Measurements from ENCODE around the gene RNF133.

RNF133 gene

DNA sequence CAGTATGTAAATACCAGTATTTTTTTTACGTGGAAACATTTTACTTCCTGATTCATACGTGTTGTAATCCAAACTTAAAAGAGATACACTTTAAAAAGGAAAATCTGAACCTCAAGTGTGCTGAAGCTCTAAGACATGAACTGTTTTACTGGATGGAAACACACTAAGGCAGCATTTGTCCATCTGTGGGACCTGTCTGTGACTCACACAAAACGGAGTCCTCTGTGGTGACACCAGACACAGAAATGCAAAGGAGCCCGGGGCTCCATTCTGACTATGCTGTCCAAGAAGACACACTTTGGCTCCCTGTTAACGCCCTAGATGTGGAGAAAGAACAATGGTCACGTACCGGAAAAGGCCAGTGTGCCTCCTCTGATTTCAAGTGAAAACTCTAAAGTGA is 23.9 kb downstream of the RNF133 start:
- TF ChIP-seq, protein P1, sequence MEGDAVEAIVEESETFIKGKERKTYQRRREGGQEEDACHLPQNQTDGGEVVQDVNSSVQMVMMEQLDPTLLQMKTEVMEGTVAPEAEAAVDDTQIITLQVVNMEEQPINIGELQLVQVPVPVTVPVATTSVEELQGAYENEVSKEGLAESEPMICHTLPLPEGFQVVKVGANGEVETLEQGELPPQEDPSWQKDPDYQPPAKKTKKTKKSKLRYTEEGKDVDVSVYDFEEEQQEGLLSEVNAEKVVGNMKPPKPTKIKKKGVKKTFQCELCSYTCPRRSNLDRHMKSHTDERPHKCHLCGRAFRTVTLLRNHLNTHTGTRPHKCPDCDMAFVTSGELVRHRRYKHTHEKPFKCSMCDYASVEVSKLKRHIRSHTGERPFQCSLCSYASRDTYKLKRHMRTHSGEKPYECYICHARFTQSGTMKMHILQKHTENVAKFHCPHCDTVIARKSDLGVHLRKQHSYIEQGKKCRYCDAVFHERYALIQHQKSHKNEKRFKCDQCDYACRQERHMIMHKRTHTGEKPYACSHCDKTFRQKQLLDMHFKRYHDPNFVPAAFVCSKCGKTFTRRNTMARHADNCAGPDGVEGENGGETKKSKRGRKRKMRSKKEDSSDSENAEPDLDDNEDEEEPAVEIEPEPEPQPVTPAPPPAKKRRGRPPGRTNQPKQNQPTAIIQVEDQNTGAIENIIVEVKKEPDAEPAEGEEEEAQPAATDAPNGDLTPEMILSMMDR (IDR thresholded peaks at IDR 0.05; ENCODE audit: control extremely low read depth, extremely low read depth, low read depth, missing control alignments), result no peak
- POLR2A ChIA-PET, result no interaction called here
- no peak for DNase-seq (ENCODE audit: extremely low spot score)
- CTCF ChIA-PET, result no interaction called here

DNA sequence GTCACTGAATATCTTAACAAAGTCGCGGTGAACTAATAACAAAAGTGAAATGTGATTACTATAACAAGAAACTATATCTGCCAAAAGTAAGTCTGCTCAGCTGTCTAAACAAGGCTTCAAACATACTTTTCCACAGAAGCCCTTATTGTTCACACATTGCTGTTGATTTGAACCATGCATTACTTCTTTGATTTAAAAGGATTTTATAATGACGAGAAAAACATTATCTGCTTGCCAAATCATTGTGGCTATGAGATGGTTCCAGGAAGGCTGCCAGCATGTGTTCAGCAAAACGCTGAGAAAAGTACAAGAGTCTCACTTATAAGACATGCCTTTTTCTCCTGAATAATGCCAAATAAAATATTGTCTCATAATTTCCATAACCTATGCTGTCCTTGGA is 24.4 kb downstream of the RNF133 start:
- CTCF ChIA-PET, result no interaction called here
- TF ChIP-seq, protein P1 (IDR thresholded peaks at IDR 0.05; ENCODE audit: control extremely low read depth, extremely low read depth, low read depth, missing control alignments), result no peak
- POLR2A ChIA-PET, result no interaction called here
- DNase-seq (ENCODE audit: extremely low spot score), result no peak

- CTCF ChIA-PET, result no interaction called here
- DNase-seq (ENCODE audit: extremely low spot score), result no peak
- TF ChIP-seq, protein P1 (IDR thresholded peaks at IDR 0.05; ENCODE audit: control extremely low read depth, extremely low read depth, low read depth, missing control alignments), result no peak
- POLR2A ChIA-PET, result no interaction called here
Measured at GRCh38 chr7:122673951-122674350, 25.0 kb downstream of the RNF133 start.

DNA sequence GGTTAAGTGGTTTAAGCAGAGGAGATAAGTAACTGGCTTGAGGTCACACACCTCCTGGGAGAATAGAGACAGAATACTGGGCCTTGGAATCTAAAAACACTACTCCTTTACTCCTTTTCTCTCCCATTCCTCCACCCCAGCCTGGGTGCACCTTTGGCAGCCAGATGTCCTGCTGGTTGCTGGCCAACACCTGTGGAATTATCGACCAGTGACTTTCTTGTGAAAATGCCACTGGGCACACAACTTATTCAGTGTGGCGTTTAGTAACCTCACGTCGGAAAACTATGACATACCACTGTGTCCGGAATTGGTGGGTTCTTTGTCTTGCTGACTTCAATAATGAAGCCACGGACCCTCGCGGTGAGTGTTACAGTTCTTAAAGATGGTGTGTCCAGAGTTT is 26.4 kb downstream of the RNF133 start:
- TF ChIP-seq, protein P1 (IDR thresholded peaks at IDR 0.05; ENCODE audit: control extremely low read depth, extremely low read depth, low read depth, missing control alignments), result no peak
- no peak for DNase-seq (ENCODE audit: extremely low spot score)
- CTCF ChIA-PET, result no interaction called here
- POLR2A ChIA-PET, result no interaction called here

GRCh38 chr7:122663733-122664132 is 35.2 kb downstream of the RNF133 start:
- ChIA-PET CTCF (interaction anchor here (1.9 kb wide), 2 partner anchors 10 to 13 kb away, joined by 4 to 6 read pairs; no protein-coding TSS in a partner anchor), POLR2A (no interaction called here)
- no peak for DNase-seq (ENCODE audit: extremely low spot score)
- TF ChIP-seq, protein P1 (IDR thresholded peaks at IDR 0.05; ENCODE audit: control extremely low read depth, extremely low read depth, low read depth, missing control alignments), result no peak

DNA sequence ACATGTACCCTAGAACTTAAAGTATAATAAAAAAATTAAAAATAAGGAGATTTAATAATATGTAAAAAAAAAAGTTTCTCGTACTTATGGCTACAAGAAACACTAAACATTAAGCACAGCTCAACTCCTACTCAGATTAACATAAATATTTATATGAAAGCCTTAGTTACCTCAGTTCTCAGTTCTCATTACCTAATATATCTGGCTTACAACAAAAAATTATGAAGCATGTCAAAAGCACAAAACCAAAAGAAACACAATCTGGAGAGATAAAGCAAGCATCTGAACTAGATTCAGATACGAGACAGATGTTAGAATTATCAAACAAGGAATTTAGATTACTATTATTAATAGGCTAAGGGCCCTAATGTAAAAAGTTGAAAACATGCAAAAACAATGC is 40.1 kb downstream of the RNF133 start:
- CTCF ChIA-PET, result no interaction called here
- no peak for DNase-seq (ENCODE audit: extremely low spot score)
- POLR2A ChIA-PET, result no interaction called here
- TF ChIP-seq, protein P1 (IDR thresholded peaks at IDR 0.05; ENCODE audit: control extremely low read depth, extremely low read depth, low read depth, missing control alignments), result no peak

GRCh38 chr7:122653685-122654084 is 45.2 kb downstream of the RNF133 start:
- CTCF ChIA-PET, result interaction anchor here (1.2 to 2.5 kb wide), 3 partner anchors 7 to 17 kb away, joined by 3 to 7 read pairs (median 6); no protein-coding TSS in a partner anchor
- no peak for DNase-seq (ENCODE audit: extremely low spot score)
- POLR2A ChIA-PET, result no interaction called here
- TF ChIP-seq, protein P1 (IDR thresholded peaks at IDR 0.05; ENCODE audit: control extremely low read depth, extremely low read depth, low read depth, missing control alignments), result no peak

Data from GM10248 (cell line).